SK-N-SH treated with all-trans-retinoic acid at 6 μM for 48 hours (cell line): ENCODE results near the gene PXMP2.

Source experiments
- ARNTL ChIP-seq: fragments of 450-650 bp; formaldehyde crosslinking; IDR thresholded peaks from 2 replicates; pipeline ENCODE4 v1.5.0; 2020; ENCODE audit warnings: low read depth, mild to moderate bottlenecking, moderate library complexity, borderline replicate concordance
- BACH2 ChIP-seq: fragments of 250-450 bp; sonication (Bioruptor Pico); IDR thresholded peaks from 2 replicates; pipeline ENCODE4 v1.9.0; 2021; ENCODE audit warnings: mild to moderate bottlenecking, borderline replicate concordance
- CSDC2 ChIP-seq: fragments of 250-450 bp; sonication (Bioruptor Pico); IDR thresholded peaks from 2 replicates; pipeline ENCODE4 v1.5.0; 2020; ENCODE audit warnings: mild to moderate bottlenecking, moderate library complexity
- GLIS3 ChIP-seq: fragments of 250-450 bp; sonication (Bioruptor Pico); IDR thresholded peaks from 2 replicates; pipeline ENCODE4 v1.5.0; 2020; ENCODE audit warnings: mild to moderate bottlenecking, moderate library complexity
- ISL1 ChIP-seq: fragments of 250-450 bp; sonication (Bioruptor Pico); IDR thresholded peaks from 2 replicates; pipeline ENCODE4 v2.1.2; 2022; ENCODE audit warnings: mild to moderate bottlenecking, moderate library complexity
- RARB ChIP-seq: fragments of 250-450 bp; sonication (Bioruptor Pico); IDR thresholded peaks from 2 replicates; pipeline ENCODE4 v1.8.0; 2021; ENCODE audit warnings: mild to moderate bottlenecking, moderate library complexity
- TSHZ2 ChIP-seq: fragments of 250-450 bp; sonication (Bioruptor Pico); IDR thresholded peaks from 2 replicates; pipeline ENCODE4 v1.5.0; 2020; ENCODE audit warnings: mild to moderate bottlenecking, moderate library complexity
- ZFP3 ChIP-seq: fragments of 250-450 bp; sonication (Bioruptor Pico); IDR thresholded peaks from 2 replicates; pipeline ENCODE4 v1.5.0; 2020; ENCODE audit warnings: mild to moderate bottlenecking, moderate library complexity
- ZFP30 ChIP-seq: fragments of 450-650 bp; formaldehyde crosslinking; IDR thresholded peaks from 2 replicates; pipeline ENCODE4 v1.5.0; 2022; ENCODE audit warnings: mild to moderate bottlenecking, moderate library complexity

DNA sequence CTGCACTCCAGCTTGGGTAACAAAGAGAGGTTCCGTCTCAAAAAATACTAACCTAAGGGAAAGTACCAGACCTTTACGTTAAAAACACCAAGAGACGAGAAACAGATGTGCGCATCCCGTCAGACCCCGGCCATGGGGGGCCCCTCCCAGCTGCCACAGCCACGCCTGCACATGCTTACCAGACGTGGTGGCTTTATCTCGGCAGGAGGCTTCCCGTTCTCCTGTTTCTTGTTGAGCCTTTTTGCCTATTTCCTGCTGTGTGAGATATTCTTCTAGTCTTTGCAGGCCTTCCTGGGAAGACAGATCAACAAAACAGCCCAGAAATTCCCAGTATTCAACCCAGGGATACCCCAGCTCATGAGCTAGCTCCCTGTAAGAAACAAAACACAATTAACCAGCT, 46.8 kb downstream of the PXMP2 start:
- TF ChIP-seq RARB (CRISPR knock-in tag) (no peak), ZFP3 (CRISPR knock-in tag) (no peak), ARNTL (CRISPR knock-in tag) (no peak), GLIS3 (CRISPR knock-in tag) (no peak), ZFP30 (CRISPR knock-in tag) (no peak), TSHZ2 (CRISPR knock-in tag) (no peak), BACH2 (CRISPR knock-in tag) (no peak), ISL1 (no peak), CSDC2 (no peak)
